GM12872 (cell line): ENCODE data around the gene PSMD13.

Experiments
- CTCF ChIP-seq: IDR thresholded peaks from 3 replicates; pipeline ENCODE4 v1.5.1; 2011; ENCODE audit warnings: low read depth, mild to moderate bottlenecking, low read length, moderate library complexity; ENCODE audit not compliant: insufficient read depth

The PSMD13 gene

GRCh38 chr11:299951-300735 lies 63.4 kb downstream of the PSMD13 start:
- TF ChIP-seq CTCF, result no peak
